ENCODE results near the gene PROX1.

Gene PROX1

GRCh38 chr1:214027498-214027897 lies 39.7 kb downstream of the PROX1 start:
- DNase-seq (ENCODE audit: extremely low spot score), result no peak
- POLR2A ChIA-PET, result no interaction called here
- TF ChIP-seq FOXM1 (IDR thresholded peaks at IDR 0.05; ENCODE audit: borderline replicate concordance), result no peak
- no peak for TF ChIP-seq LEF1 (IDR thresholded peaks at IDR 0.05; ENCODE audit: borderline replicate concordance)
- TF ChIP-seq FOXA1 (IDR thresholded peaks at IDR 0.05), result no peak
- TF ChIP-seq ARNT (IDR thresholded peaks at IDR 0.05), result no peak
- no peak for TF ChIP-seq SUZ12 (IDR thresholded peaks at IDR 0.05)
- no peak for TF ChIP-seq HDGF (IDR thresholded peaks at IDR 0.05; ENCODE audit: borderline replicate concordance)
- TF ChIP-seq ZNF384 (IDR thresholded peaks at IDR 0.05), result no peak
- no peak for TF ChIP-seq NFRKB (IDR thresholded peaks at IDR 0.05)
- no peak for TF ChIP-seq BHLHE40 (IDR thresholded peaks at IDR 0.05; ENCODE audit: borderline replicate concordance)
- TF ChIP-seq CTBP1 (IDR thresholded peaks at IDR 0.05; ENCODE audit: borderline replicate concordance), result no peak
- no peak for TF ChIP-seq SP1 (IDR thresholded peaks at IDR 0.05)
- TF ChIP-seq FOXK2 (IDR thresholded peaks at IDR 0.05), result no peak
- no peak for TF ChIP-seq L3MBTL2 (conservative IDR thresholded peaks at IDR 0.05)
- TF ChIP-seq ELF4 (IDR thresholded peaks at IDR 0.05), result no peak
- no peak for TF ChIP-seq TARDBP (IDR thresholded peaks at IDR 0.05)
- CTCF ChIA-PET, result no interaction called here

DNA sequence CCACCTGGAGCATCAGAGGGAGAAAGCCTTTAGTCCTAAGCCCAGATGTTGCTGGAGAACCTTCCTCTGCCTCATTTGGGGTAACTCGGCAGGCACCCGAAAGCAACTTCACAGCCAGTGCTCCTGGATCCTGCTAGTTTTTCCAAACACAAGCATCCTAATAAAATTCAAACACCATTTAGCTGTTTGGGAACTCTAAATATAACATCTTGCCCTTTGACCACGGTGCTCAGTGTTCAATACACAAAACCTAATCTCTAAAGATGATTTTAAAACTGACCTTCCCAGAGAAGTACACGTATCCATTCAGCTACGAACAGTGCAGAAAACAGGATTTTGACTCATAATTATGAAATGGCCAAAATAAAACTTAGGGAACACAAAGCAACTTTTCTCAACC lies 40.3 kb downstream of the PROX1 start:
- CTCF ChIA-PET, result no interaction called here
- POLR2A ChIA-PET, result no interaction called here
- TF ChIP-seq FOXK2 (IDR thresholded peaks at IDR 0.05) (no peak), BHLHE40 (IDR thresholded peaks at IDR 0.05; ENCODE audit: borderline replicate concordance) (no peak), CTBP1 (IDR thresholded peaks at IDR 0.05; ENCODE audit: borderline replicate concordance) (no peak), FOXM1 (IDR thresholded peaks at IDR 0.05; ENCODE audit: borderline replicate concordance) (no peak), TARDBP (IDR thresholded peaks at IDR 0.05) (no peak), SP1 (IDR thresholded peaks at IDR 0.05) (no peak), ARNT (IDR thresholded peaks at IDR 0.05) (no peak), ELF4 (IDR thresholded peaks at IDR 0.05) (no peak), ZNF384 (IDR thresholded peaks at IDR 0.05) (no peak), L3MBTL2 (conservative IDR thresholded peaks at IDR 0.05) (no peak), FOXA1 (IDR thresholded peaks at IDR 0.05) (no peak), PKNOX1 (IDR thresholded peaks at IDR 0.05) (no peak), HDGF (IDR thresholded peaks at IDR 0.05; ENCODE audit: borderline replicate concordance) (no peak)
- no peak for DNase-seq (ENCODE audit: extremely low spot score)

DNA sequence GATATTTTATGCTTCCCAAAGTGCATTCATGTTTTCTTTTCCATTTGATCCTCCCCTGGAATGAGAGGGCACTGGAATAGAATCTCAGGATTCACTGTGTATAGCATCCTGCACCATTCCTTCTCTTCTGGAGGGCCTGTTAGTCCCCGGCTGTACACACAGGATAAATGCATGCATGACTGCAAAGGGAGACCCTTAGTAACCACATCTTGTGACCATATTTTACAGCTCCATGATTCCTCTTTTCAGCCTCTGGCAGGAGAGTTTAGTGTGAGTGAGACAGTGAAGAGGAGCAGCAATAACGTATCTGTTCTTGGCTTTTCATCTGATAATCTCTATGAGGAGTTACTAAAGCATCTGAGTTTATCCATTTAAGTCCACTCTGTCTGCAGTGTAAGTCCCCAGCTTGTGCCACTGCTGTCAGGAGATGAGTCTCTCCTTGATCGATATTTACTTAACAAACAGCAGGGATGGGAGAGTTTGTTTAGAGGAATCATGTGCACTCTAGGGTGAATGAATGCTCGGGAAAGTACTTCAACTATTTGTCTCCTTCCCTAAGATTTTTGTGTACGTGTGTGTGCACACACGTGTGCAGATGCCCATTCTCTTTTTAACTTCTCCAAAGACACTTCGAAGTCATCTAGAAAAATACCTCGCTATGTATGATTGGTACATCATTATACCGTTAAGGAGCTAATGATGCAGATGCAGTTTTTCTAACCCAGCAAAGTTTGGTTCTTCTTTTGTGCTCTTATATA lies 41.1 kb downstream of the PROX1 start:
- TF ChIP-seq PKNOX1 (IDR thresholded peaks at IDR 0.05) (no peak), CTBP1 (IDR thresholded peaks at IDR 0.05; ENCODE audit: borderline replicate concordance) (no peak), TARDBP (IDR thresholded peaks at IDR 0.05) (no peak)
- POLR2A ChIA-PET, result no interaction called here
- CTCF ChIA-PET, result no interaction called here
- DNase-seq (ENCODE audit: extremely low spot score), result no peak

GRCh38 chr1:214029796-214030195 lies 42.0 kb downstream of the PROX1 start:
- ChIA-PET CTCF (interaction anchor here (0.6 kb wide), 1 partner anchor 17 kb away, joined by 3 read pairs; no protein-coding TSS in a partner anchor), POLR2A (no interaction called here)
- TF ChIP-seq BHLHE40 (IDR thresholded peaks at IDR 0.05; ENCODE audit: borderline replicate concordance), result no peak
- no peak for TF ChIP-seq NFRKB (IDR thresholded peaks at IDR 0.05)
- TF ChIP-seq ARNT (IDR thresholded peaks at IDR 0.05), result no peak
- no peak for TF ChIP-seq FOXK2 (IDR thresholded peaks at IDR 0.05)
- no peak for TF ChIP-seq FOXM1 (IDR thresholded peaks at IDR 0.05; ENCODE audit: borderline replicate concordance)
- TF ChIP-seq TARDBP (IDR thresholded peaks at IDR 0.05), result no peak
- no peak for TF ChIP-seq LEF1 (IDR thresholded peaks at IDR 0.05; ENCODE audit: borderline replicate concordance)
- TF ChIP-seq L3MBTL2 (conservative IDR thresholded peaks at IDR 0.05), result no peak
- TF ChIP-seq SUZ12 (IDR thresholded peaks at IDR 0.05), result no peak
- TF ChIP-seq ELF4 (IDR thresholded peaks at IDR 0.05), result no peak
- TF ChIP-seq CTBP1 (IDR thresholded peaks at IDR 0.05; ENCODE audit: borderline replicate concordance), result no peak
- TF ChIP-seq SP1 (IDR thresholded peaks at IDR 0.05), result no peak
- TF ChIP-seq HDGF (IDR thresholded peaks at IDR 0.05; ENCODE audit: borderline replicate concordance), result no peak
- TF ChIP-seq ZNF384 (IDR thresholded peaks at IDR 0.05), result no peak
- no peak for TF ChIP-seq PKNOX1 (IDR thresholded peaks at IDR 0.05)
- no peak for TF ChIP-seq FOXA1 (IDR thresholded peaks at IDR 0.05)
- DNase-seq (ENCODE audit: extremely low spot score), result no peak

GRCh38 chr1:214031267-214031650 lies 43.5 kb downstream of the PROX1 start:
- POLR2A ChIA-PET, result no interaction called here
- TF ChIP-seq TARDBP (IDR thresholded peaks at IDR 0.05), result no peak
- no peak for TF ChIP-seq FOXK2 (IDR thresholded peaks at IDR 0.05)
- TF ChIP-seq SUZ12 (IDR thresholded peaks at IDR 0.05), result no peak
- TF ChIP-seq ZNF384 (IDR thresholded peaks at IDR 0.05), result no peak
- TF ChIP-seq BHLHE40 (IDR thresholded peaks at IDR 0.05; ENCODE audit: borderline replicate concordance), result no peak
- TF ChIP-seq ARNT (IDR thresholded peaks at IDR 0.05), result no peak
- TF ChIP-seq FOXM1 (IDR thresholded peaks at IDR 0.05; ENCODE audit: borderline replicate concordance), result no peak
- no peak for TF ChIP-seq SP1 (IDR thresholded peaks at IDR 0.05)
- TF ChIP-seq L3MBTL2 (conservative IDR thresholded peaks at IDR 0.05), result no peak
- no peak for TF ChIP-seq NFRKB (IDR thresholded peaks at IDR 0.05)
- TF ChIP-seq CTBP1 (IDR thresholded peaks at IDR 0.05; ENCODE audit: borderline replicate concordance), result no peak
- no peak for TF ChIP-seq HDGF (IDR thresholded peaks at IDR 0.05; ENCODE audit: borderline replicate concordance)
- no peak for TF ChIP-seq ELF4 (IDR thresholded peaks at IDR 0.05)
- TF ChIP-seq FOXA1 (IDR thresholded peaks at IDR 0.05), result no peak
- no peak for TF ChIP-seq PKNOX1 (IDR thresholded peaks at IDR 0.05)
- no peak for TF ChIP-seq LEF1 (IDR thresholded peaks at IDR 0.05; ENCODE audit: borderline replicate concordance)
- DNase-seq (ENCODE audit: extremely low spot score), result no peak
- CTCF ChIA-PET, result no interaction called here

Data from HEK293T (cell line).